GM19025 (cell line): Measurements from ENCODE around the gene C2CD4D.

Experiments
- ATAC-seq: cut with Tn5 transposase; IDR thresholded peaks from one replicate; pipeline ENCODE4 v1.9.1; 2021; ENCODE audit warnings: mild to moderate bottlenecking, low read depth, moderate library complexity; ENCODE audit not compliant: unreplicated experiment

Gene C2CD4D

DNA sequence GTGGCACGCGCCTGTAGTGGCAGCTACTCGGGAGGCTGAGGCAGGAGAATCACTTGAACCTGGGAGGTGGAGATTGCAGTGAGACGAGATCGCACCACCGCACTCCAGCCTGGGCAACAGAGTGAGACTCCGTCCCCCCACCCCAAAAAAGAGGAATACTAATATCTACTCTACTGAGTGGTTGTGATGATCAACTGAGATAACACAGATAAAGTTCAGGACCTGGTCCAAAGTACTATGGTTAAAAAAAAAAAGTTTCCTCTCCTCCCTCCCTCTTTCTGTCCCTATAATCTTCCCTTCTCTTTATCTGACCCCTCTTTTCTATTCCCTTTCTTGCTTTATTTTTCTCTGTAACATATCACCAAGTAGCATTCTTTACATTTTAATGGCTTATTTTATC is 4.0 kb downstream of the C2CD4D start:
- ATAC-seq = no peak

DNA sequence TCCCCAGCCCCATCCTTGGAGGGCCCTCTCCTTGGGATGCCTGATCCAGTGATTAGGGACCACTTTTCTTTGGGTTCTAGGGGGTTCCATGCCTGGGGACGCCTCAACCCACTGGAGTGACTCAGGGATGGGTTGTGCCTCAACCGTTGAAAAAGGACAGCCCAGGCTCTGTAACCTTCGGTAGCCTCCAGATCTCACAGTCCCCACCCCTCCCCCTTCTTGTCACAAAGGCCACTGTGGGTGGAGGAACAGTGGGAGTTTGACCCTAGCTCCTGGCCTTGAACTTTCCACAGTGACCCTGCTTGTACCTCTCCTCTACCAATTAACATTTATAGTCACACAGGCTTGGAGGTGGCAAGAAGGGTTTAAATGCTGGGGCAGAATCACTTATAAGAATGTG is 5.4 kb downstream of the C2CD4D start:
- ATAC-seq = no peak

DNA sequence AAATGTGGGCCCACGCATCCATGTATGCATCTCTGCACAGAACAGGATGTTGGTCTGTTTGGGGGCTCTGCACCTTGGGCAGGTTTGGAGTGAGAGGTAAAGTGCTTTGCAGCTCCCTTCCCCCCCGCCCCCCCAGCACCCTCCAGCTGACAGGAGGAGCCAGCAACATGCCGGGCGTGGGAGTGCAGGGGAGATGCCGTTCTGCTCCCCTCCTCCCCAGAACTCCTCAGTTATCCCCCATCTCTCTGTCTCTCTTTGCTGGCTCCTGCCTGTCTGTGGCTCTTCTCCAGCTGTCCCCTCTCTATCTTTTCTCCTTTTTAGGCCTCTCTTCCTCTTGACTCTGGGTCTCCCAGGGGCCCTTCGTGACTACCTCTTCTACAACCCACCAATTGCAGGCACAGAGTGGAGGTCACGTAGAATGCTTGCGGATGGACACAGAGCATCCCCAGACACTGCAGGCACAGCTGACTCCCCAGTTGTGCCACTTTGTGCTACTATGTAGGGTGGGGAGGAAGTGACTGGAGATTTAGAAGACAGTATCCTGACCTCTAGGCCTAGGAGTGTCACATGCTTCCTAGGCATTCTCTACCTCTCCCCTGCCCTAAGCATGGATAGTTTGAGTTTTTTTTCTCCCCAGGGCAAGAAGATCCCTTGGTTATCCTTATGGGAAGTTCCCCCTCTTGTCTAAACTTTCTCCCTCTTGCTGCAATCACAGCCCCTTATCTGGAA is 6.3 kb downstream of the C2CD4D start:
- ATAC-seq = no peak

DNA sequence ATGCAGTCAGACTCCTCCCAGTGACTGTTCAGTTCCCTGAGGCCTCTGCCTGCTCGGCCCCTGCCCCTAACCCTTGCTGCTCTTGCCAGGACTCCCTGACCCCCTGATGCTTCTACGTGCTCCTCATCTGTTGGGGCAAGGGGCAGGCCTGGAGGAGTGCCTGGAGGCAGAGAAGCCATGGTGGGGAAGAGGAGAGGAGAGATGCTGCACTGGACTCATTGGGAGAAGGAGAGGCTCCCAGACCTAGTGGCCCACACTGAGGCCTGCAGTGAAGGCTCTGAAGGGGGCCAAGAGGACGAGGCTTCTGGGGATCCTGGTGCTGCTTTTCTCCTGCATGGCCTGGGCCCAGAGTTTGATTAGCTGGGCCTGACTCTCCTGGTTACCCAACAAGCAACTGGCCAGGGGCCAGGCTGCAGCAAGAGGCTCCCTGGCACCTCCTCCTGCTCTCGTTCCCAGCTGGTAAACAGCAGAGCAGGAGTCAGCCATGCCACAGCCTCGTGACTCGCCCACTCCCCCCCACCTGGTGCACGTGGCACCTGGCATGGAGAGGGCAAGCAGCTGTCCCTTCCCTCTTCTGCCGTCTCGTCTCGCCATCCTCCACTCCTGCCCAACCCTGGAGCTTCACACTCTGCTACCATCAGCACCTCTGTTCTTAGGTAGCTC is 7.2 kb downstream of the C2CD4D start:
- no peak for ATAC-seq

DNA sequence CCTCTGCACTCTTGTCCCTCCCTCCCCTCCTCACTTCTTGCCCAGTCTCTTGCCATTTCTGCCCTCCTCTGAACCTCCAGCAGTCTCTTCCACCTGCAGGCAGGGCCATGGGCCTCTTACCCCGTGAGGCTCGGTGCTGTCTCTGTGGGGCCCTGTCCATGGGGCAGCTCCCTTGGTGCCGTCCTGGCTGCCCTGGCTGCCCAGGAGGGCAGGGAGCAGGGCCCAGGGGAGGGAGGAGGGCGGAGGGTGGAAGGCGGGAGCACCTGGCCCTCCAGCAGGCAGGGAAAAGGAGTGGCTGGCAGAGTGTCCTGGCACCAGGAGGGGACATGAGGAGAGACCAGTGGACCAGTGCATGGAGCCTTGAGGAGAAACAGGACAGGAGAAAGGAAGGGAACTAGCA is 8.0 kb downstream of the C2CD4D start, which contains the start of gene RORC:
Gene RORC (minus strand): TSS at position 198 of the 400 bp plus-strand sequence. CDS start 38 bp downstream, at position 160.
- no peak for ATAC-seq

DNA sequence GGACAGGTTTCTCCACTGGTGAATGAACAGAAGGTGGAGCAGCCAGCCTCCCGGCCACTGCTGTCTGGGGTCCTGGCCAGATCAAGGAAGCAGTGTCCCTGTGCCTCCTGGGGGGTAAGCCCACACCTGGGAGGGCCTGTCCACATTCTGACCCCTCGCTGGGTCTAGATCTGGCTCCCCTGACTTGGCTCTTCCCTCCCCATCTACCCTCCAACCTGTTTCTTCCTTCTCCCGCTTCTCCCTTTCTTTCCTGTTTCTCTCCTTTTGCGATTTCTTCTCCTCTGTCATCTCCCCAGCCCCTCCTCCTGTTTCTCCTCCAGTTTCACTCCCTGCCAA is 8.4 kb downstream of the C2CD4D start:
- no peak for ATAC-seq

DNA sequence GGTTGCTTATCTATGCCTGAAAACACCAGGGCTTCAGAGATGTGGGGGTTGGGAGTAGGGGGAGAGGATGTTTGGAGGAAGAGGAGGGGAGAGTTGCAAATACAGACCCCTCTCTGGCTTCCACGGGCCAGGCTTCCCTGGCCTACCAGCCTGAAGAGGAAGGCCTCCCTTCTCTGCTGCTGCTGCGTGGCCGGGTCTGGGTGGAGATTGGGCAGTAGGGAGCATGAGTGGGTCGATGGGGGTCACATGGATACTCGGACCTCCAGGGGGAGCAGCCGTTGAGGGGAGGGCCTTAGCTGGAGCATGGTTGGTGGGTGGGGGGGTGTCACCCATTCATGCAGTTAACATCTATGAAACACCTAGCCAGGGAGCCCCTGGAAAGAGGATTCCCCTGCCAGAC is 9.6 kb downstream of the C2CD4D start:
- ATAC-seq = no peak

DNA sequence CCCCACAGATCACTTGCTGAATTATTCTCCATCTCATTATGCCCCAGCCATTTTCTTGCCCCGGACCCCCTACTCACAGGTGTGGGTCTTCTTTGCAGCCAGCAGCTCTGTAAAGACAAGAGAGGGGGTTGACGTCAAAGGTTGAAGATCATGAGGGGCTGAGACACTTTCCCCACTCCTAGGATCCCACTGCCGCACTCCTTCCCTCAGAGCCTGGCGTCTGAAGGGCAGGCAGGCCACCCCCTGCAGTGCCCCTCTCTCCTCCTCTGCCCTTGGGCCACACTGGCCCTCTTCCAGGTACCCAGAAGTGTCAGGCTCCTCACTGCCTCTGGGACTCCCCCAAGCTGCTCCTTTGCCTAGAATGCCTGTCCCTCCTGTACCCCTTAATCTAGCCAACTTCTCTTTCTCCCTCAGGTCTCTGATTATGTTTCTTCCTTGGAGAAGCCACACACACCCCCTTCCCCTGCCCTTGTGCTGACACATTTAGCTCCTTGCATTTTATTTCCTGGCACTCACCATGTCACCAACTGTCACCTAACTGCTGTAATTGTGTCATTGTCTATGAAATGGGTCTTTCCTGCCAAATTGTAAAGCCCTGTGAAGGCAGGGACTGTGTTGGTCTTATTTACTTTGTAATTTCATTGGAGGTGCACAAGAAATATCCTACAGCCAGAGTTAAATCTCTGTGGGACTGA is 10.1 kb downstream of the C2CD4D start:
- ATAC-seq = no peak

DNA sequence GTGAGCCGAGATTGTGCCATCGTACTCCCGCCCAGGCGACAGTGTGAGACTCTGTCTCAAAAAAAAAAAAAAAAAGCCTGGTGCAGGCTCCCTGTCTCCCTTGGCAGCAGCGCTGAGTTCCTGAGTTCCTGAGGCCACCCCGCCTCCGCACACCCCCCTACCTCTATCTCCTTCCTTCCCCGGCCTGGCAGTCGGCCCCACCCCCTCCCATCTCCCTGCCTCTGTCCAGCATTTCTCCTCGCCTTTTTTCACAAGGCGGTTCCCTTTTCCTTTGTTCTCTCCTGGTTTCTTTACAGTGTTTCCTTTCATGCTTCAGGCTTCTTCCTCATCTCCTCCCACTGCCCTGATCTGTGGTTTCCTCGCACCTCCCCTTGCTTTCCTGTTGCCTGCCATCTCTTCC is 10.7 kb downstream of the C2CD4D start:
- no peak for ATAC-seq

DNA sequence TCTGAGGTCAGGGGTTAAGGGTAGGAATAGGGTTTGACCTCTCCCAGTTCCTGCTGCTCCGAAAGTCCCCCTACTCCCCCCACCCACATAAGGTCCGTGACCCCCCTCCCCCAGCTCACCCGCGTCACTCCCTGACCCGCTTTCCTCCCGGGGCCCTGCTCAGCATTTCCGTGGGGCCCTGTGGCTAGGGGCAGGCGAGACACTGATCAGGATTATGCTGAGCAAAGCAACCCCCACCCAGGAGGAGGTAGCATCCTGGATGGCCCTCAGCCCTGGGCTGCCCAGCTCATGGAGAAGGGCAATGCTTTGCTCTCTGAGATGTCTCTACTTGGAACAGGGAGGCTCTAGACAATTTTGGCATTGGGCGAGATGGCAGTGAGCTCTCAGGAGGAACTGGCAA is 11.8 kb downstream of the C2CD4D start:
- ATAC-seq = no peak

DNA sequence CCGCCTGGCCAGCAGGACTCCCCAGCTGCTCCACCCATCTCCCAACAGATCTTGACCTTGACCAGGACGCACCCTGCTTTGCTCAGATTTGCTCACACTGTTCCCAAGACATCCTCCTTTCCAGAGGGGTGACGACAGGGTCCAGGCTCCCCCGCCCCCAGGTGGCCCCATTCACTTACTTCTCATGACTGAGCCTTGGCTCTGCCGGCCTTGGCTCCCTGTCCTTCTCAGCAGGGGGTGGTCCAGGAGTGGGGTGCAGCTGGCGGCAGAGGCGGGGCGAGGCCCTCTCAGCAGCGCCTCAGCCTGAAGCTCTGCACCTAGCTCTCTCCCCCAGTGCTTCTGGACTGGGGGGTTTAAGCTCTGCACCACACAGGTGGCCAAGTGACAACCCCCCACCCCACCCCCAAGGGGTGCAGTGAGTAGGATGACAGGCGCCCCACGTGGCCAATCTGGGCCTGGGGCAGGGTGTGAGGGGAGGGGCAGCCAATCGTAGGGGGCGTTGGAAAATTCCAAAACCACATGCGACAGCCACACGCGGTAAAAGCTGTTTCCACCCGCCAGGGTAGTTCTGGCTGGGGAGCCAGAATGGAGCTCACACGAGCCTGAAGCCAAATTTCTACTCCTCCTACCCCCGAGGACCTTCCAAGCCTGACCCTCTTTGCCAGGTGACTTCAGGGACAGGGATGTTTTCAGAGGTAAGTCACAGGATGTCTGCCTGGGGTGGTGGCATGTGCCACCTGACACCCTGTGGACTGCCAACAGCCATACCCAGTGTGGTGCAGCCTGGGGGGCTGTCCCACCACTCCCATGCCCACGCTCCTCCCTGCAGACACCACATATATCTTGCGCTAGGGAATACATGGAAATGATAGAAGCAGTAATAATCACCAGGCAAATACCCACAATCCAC is 13.6 kb downstream of the C2CD4D start:
- no peak for ATAC-seq

DNA sequence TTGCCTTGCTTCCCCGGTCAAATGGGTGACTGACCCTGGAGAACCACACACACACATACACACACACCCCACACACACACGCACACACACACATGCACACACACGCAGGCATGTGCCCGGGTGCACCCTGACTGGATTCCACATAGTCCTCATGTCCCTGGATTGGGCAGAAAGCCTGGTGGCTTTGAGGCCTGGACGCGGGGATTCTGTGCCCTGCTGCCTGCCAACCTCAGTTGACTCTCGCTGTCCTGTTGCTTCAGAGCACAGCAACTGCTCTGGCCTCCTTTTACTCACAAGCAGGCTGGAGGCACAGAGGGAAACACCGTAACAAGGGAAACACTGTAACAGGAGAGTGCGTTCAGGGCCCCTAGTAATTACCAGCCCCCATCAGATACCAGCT is 14.4 kb downstream of the C2CD4D start:
- ATAC-seq = no peak

DNA sequence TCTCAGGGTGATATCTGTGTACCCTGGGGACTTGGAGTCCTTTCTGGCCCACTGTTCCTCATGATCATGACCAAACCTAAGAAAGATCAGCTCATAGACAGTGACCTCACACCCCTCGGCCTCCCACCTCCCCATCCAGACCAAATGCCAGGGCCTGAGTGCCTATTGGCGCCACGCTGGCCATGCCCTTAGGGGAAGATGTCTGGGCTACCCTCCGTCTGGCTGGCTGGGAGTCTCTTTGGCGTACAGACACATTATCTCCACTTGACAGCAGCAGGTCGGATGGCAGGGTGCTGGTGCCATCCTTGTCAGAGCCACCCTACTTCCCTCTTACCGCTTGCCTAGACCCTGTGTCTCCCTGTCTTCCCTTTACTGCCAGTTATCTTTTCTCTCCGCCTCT is 16.4 kb downstream of the C2CD4D start:
- no peak for ATAC-seq

DNA sequence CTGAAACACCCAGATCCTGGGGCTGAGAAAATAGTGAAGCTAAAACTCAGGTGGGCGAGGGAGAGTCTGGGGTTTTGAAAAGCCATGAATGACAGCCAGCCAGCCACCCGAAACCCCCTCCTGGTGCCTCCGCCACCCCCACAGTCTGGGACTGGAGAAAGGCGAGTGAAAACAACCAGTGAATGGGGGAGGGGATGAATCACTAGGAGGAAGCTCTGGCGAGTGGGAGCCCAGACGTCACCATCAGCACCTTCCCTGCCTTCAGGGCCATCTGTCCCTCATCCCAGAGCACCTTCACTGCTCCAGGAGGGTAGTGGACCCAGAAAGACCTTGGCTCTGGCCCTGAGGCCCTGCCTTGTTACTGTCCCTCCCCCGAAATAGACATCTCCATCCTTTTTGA is 17.2 kb downstream of the C2CD4D start:
- no peak for ATAC-seq

DNA sequence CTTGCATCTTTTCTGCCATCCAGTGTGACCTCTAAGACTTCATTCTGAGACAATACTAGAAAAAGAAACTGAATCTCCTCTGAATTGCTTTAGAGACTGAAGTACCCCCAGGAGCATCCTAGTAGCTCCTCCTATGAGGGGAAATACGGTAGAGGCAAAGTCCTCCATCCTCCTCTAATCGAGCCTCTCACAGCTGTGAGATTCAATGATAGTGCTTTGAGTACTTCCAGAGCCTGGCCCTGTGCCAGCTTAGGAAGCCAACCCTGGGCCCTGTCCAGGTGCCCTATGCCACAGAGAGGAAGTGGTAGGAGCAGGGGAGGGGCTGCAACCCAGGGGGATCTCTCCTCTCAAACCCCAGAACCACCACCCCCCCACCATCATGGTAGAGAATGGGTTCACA is 18.7 kb downstream of the C2CD4D start:
- no peak for ATAC-seq

DNA sequence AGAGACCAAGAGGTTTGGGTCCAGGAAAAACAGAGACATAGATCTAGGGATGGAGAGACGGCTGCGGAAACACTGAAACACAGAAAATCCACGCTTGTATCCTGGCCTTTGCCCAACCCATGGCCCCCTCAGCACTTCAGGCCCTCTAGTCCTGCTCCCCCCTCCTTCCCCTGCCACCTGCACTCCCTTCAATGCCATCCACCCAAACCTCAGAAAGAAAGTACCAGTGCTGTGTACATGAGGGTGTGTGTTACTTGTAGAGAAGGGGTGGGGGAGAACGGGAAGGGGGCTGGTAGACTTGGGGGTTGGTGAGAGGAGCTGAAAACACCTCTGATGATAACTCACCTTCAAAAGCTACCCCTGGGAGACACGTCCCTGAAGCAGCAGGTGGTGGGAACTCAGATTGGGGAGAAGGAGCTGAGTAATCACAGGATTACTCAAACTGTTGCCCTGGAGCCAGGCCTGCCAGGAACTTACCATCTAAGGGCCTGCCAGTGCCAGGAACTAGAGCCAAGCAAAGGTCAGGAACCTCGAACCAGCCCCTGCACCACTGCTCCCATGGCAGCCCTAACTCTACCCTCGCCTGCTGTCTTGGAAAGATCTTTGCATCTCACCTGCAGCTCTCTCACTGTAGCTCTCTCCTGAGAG is 19.5 kb downstream of the C2CD4D start:
- ATAC-seq = no peak

DNA sequence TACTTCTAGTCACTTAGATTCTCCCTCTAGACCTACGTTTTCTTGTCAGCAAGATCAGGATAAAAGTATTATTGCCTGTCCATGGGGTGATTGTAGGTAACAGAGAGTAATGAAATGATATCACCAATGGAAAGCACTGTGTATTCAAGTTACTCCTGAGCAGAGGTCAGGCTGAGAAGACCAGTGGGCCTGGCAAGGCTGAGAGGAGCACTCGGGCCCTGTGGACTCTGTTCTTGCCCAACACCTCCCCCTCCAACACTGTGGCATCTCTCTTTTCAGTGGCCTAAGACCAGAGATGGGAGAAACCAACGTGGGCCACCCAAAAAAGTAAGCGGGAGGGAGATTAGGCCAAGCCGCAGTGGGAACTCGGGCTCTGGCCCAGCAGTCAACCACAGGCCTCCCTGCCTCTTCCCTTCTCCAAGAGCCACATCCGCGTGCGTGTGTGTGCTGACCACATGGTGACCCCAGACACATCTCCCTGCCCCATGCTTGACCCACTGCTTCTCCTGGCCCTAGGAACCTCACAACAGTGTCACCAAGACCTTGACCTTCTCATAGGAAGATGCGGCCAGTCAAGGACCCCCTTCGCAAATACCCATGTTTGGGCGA is 20.3 kb downstream of the C2CD4D start:
- ATAC-seq = no peak

DNA sequence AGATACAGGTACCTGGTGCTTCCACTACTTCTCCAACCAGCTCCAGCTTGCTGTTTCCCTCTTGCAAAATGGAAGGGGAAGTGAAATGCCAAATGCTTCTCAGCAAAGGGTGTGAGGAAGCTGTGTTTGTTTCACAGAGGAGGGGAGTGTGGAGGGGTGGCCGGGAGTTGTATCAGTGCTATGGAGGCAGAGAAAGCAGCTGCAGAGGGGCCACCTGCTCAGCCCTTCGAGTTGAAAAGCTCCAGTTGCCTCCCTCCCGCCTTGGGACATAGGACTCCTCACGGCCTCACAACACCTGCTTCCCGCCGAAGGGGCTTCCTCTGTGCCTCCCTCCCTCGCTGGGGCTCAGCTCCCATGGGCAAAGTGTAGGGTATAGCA is 22.3 kb downstream of the C2CD4D start:
- no peak for ATAC-seq

DNA sequence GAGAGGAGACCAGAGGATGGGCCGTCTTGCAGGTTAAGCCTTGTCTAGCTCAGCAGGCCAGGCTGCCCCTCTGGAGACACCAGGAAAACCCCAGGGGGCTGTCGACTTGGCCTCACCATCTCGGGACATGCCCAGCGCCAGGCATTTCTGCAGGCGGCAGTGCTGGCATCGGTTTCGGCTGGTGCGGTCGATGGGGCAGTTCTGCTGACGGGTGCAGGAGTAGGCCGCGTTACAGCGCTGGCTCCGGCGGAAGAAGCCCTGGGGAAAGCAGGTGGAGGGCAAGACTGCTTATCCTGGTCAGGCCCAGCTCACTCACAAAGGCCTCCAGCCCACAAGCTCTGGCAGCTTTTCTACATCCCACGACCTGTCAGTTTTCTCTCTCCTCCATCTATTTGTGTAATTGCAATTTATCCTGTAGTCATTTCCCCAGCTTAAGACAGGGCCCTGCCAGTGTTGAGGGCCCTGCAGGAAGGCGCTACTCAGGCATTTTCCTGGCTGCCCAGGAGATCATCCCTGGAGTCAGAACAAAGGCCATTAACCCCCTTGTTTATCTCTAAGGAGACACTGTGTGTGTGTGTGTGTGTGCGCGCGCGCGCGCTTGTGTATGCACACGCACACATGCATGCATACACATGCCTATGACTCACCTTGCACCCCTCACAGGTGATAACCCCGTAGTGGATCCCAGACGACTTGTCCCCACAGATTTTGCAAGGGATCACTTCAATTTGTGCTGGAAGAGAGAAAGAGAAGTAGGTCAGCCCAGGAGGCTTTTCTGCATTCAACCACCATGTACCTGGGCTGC is 22.9 kb downstream of the C2CD4D start:
- ATAC-seq = no peak
